Right renal cortex interstitium (tissue), 3 donors: ENCODE data around the gene CD4. TPM values are rescaled to one million over a fixed set of nuclear protein-coding genes. Genes with fewer than 3 reads are reported as not detected.

Experiments
- DNase-seq, 3 donors: peaks; one replicate each; pipeline ENCODE4 v3.0.0-alpha.2; 2013; ENCODE audit warnings: low read depth in 3 of 3, low spot score in 2 of 3
- polyA plus RNA-seq, 3 donors: library from polyadenylated mRNA; unstranded; fragments of 120-200 nt; gene quantifications; one replicate each; pipeline ENCODE4 v1.2.1, GENCODE V29; 2013; ENCODE audit not compliant: insufficient read length in 3 of 3

CD4 gene
- polyA plus RNA-seq, 3 donors: 28.0 to 32.4 (median 31.7) TPM

- DNase-seq: no peak
Observed at GRCh38 chr12:6809056-6809455, 19.7 kb downstream of the CD4 start.

GRCh38 chr12:6810758-6811157 lies 21.4 kb downstream of the CD4 start:
- no peak for DNase-seq

- no peak for DNase-seq
Observed at GRCh38 chr12:6813363-6813762, 24.0 kb downstream of the CD4 start.

GRCh38 chr12:6816598-6816997 lies 27.3 kb downstream of the CD4 start:
- no peak for DNase-seq

GRCh38 chr12:6817098-6817497 lies 27.8 kb downstream of the CD4 start:
- no peak for DNase-seq

GRCh38 chr12:6817662-6818157 lies 28.4 kb downstream of the CD4 start:
- no peak for DNase-seq

- DNase-seq: no peak
Observed at GRCh38 chr12:6818222-6818621, 28.9 kb downstream of the CD4 start.

GRCh38 chr12:6818645-6819044 lies 29.3 kb downstream of the CD4 start:
- DNase-seq: no peak

- no peak for DNase-seq
Observed at GRCh38 chr12:6819106-6820030, 30.0 kb downstream of the CD4 start.

GRCh38 chr12:6820166-6820565 lies 30.8 kb downstream of the CD4 start:
- DNase-seq: no peak

- no peak for DNase-seq
Observed at GRCh38 chr12:6821591-6822425, 32.5 kb downstream of the CD4 start, which contains the start of gene GPR162. GPR162 (plus strand) TSS chr12:6821821; CDS start chr12:6823899, 2,078 bp downstream.

- no peak for DNase-seq
Observed at GRCh38 chr12:6822426-6823135, 33.3 kb downstream of the CD4 start.

- DNase-seq: no peak
Observed at GRCh38 chr12:6823182-6824084, 34.1 kb downstream of the CD4 start.

GRCh38 chr12:6824085-6824775 lies 34.9 kb downstream of the CD4 start:
- DNase-seq: no peak

- DNase-seq: no peak
Observed at GRCh38 chr12:6824901-6825381, 35.6 kb downstream of the CD4 start.

GRCh38 chr12:6825398-6826124 lies 36.2 kb downstream of the CD4 start:
- DNase-seq: no peak

GRCh38 chr12:6826125-6826733 lies 36.9 kb downstream of the CD4 start:
- no peak for DNase-seq
